Jurkat, Clone E6-1 (cell line): ENCODE measurements around the gene FBRSL1.

ENCODE experiments used
- DNase-seq: peaks from one replicate; pipeline ENCODE4 v3.0.0-alpha.2; 2011; ENCODE audit warnings: low read depth, low spot score
- H3K4me3 ChIP-seq: 2 replicates; pipeline ENCODE4 v1.5.1; 2011; ENCODE audit warnings: mild to moderate bottlenecking, low read length, control low read depth, moderate library complexity

The FBRSL1 gene

GRCh38 chr12:132516095-132517012, 26.4 kb downstream of the FBRSL1 start:
- no peak overlapping the region for H3K4me3 ChIP-seq
- no peak for DNase-seq

DNA sequence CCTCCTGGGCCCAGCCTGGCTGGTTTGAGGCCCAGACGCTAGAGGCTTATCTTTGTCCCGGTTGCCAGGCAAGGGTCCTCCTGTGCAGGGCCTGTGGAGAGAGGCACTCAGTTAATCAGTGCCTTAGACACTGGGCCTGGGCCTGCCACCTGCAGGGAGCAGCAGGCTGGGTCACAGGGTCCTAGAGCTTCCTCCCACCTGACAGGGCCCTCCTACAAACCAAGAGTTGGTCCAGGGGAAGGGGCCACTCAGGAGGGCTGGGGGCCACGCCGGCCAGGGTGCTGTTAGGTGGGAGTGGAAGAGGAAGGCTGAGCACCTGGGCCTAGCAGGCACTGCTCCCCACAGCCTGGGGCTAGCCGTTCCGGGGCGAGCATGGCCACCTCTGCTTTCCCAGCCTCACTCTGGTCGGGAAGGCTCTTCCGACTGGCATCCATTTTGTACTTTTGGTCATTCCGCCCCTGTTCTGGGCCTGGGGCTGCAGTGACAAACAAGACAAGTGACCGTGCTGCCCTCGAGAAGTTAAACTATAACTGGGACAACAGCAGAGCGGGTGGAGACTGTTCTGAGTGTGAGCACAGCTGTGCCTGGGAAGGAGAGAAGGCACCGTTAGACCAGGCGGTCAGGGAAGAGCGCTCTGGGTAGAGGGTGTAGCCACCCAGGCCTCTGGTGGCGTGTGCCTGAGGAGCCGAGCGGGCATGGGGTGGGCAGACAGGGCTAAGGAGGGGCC, 27.2 kb downstream of the FBRSL1 start:
- no peak for DNase-seq
- no peak overlapping the region for H3K4me3 ChIP-seq

- no peak overlapping the region for H3K4me3 ChIP-seq
- no peak for DNase-seq
Measured at GRCh38 chr12:132517740-132518100, 27.8 kb downstream of the FBRSL1 start.

GRCh38 chr12:132518354-132518992, 28.5 kb downstream of the FBRSL1 start:
- H3K4me3 ChIP-seq = no peak overlapping the region

DNA sequence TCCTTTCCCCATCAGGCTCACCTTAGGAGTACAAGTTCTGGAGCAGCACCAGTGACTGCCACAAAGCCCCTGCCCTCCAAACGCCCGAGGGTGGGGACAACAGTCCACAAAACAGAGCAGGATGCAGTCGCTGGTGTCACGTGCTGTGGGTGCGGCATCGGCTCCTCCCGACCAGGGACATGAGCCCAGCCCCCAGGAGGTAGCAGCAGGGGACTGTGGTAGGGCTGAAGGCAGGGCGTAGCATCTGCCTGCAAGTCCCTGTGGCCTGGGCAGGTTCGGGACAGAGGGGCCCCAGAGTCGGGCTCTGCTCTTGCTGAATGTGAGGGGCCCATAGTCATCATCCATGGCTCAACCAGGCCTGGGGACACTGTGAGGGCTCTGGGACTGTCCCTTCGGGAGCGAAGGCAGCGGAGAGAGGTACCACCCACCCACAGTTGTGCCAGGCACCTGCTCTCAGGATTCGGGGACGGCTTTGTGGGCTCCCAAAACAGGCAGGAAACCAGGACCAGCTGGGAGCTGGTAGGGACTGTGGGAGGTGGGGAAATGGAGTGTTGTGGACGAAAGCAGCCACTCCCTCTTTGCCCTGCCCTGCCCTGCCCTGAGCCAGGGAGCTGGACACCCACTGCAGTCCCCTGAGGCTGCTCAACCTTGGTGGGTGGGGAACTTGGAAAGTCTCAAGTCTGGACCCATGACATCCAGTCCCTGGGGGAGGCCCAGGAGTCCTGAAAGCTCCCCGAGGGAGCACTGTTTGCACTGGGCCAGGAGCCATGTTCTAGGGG, 30.7 kb downstream of the FBRSL1 start:
- no peak overlapping the region for H3K4me3 ChIP-seq
- no peak for DNase-seq

More at GRCh38 chr12:132518354-132518992, 28.5 kb downstream of the FBRSL1 start:
- no peak for DNase-seq

DNA sequence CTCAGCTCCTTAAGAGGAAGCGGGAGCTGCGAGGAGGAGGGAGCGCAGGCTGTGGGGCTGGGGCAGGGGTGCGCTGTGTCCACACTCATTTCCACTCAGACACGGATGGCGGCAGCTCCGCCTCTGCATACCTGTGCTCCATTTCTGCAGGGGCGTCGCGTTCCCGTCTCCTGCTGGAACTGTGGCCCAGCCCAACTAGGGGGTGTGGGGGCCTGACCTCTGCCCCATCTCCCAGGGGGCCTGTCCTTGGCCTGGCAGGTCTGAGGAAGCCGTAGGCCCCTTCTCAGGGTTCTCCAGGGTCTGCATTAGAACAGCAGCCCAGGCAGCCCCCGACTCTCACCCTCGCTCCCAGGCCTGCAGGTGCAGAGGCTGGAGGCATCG, 31.2 kb downstream of the FBRSL1 start:
- H3K4me3 ChIP-seq = no peak overlapping the region
- DNase-seq = no peak

- no peak for DNase-seq
- no peak overlapping the region for H3K4me3 ChIP-seq
Measured at GRCh38 chr12:132521712-132522292, 31.9 kb downstream of the FBRSL1 start.

GRCh38 chr12:132522592-132523380, 32.8 kb downstream of the FBRSL1 start:
- H3K4me3 ChIP-seq = no peak overlapping the region
- no peak for DNase-seq

DNA sequence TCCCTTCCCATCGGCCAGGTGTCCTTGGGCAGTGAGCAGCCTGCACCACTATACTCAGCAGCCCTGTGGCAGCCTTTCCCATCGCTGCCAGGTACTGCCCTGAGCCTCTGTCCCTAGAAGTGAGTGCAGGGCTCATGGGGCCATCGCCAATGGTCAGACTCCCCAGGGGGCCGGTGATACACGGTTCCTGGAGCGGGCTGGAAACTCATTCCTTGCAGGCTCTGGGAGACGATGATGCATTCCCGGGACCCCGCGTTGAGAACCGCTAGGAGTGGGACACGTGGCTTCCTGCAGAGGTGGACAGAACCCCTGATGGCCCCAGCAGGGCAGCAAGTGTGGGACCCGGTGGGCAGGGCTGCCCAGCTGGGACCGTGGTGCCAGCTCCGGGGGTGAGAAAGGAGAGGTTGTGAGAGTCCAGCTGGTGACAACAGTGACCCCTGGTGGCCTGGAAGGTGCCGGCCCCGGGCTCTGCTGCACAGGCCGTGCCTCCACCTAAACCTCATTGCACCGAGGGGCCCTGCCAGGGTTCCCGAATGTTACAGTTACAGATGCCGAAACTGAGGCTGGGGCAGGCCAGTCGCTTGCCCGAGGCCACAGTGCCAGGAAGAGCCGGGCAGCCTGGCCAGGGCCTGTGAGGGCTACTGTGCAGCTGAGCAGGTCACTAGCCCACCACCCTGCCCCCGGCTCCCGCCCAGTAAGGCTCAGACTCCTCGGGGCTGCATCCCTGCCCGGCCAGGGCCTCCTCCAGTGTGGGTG, 33.8 kb downstream of the FBRSL1 start:
- DNase-seq = no peak
- H3K4me3 ChIP-seq = no peak overlapping the region

- DNase-seq = no peak
- H3K4me3 ChIP-seq = no peak overlapping the region
Measured at GRCh38 chr12:132524405-132524804, 34.5 kb downstream of the FBRSL1 start.

GRCh38 chr12:132525011-132525832, 35.3 kb downstream of the FBRSL1 start:
- no peak overlapping the region for H3K4me3 ChIP-seq
- DNase-seq = no peak

GRCh38 chr12:132525833-132526455, 36.0 kb downstream of the FBRSL1 start:
- no peak for DNase-seq
- H3K4me3 ChIP-seq = no peak overlapping the region

DNA sequence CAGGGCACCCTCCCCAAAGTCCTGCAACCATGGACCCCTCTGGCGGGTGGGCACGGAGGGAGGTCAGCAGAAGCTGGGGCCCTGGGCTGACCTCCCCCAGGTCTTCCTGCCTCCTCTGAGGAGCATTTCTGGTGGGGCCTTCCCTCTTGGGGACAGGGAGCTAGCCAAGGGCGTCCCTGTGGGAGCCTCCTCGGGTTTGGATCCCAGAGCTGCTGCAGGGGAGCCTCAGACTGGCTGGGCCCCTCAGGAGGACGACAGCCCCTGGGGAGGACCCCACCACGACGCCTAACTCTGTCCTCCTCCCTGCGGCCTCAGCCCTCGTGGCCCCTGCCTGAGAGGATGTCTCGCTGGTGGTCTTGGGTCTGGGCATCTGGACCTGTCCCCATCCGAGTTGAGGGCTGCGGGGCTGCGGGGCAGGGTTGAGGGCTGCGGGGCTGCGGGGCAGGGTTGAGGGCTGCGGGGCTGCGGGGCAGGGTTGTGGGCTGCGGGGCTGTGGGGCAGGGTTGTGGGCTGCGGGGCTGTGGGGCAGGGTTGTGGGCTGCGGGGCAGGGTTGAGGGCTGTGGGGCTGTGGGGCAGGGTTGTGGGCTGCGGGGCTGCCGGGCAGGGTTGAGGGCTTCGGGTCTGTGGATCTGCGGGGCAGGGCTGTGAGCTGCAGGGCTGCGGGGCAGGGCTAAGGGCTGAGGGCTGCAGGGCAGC, 37.4 kb downstream of the FBRSL1 start:
- H3K4me3 ChIP-seq = no peak overlapping the region

DNA sequence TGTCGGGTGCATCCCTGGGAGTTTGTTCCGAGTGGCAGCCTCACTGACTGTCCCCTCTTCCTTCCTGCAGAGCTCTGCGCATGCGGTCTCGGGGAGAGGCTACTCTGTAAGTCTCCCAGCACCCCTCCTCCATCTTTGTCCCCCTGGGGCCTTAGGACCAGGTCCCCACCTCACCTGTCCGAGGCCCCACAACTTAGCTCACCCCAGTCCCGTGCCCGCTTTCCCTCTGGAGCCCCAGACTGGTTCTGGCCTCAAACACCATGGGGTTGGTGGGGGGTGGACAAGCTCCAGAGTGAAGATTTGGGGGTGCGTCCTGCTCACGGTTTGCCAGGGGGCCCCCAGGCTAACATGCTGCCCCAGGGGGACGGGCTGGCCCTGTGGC, 37.9 kb downstream of the FBRSL1 start:
- no peak for DNase-seq
- H3K4me3 ChIP-seq = no peak overlapping the region

More for the DNA sequence above, 37.4 kb downstream of the FBRSL1 start:
- no peak for DNase-seq

DNA sequence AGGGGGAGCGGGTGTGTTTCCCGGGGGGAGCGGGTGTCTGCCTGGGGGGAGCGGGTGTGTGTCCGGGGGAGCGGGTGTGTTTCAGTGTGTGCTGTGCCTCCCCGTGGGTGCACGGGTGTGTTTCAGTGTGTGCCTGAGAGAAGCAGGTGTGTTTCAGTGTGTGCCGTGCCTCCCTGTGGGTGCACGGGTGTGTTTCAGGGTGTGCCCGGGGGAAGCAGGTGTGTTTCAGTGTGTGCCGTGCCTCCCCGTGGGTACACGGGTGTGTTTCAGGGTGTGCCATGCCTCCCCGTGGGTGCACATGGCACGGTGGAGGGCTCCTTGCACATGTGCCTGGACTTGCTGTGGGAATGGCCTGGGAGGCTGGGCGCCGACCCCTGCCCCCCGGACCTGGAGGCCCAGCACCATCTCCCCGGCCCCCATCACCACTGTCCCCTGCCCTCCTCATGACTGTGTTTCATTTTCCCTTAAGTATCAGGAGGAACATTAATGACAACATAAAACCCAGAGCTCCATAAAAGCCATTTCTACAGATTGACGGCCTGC, 38.7 kb downstream of the FBRSL1 start:
- H3K4me3 ChIP-seq = no peak overlapping the region
- DNase-seq = no peak
